ENCODE data around the gene GPR35. TPM values are rescaled to one million over a fixed set of nuclear protein-coding genes. Genes with fewer than 3 reads are reported as not detected.
A peak's percentile ranks its signal among the peaks of the same experiment; 100 is the strongest.

GPR35 gene
- total and polyA plus RNA-seq, 2 of the 13 experiments (the other 11 are each of a cell fraction or from before 2014, with no cell fraction given): 27.1 to 44.2 TPM

GRCh38 chr2:240595381-240596079, 29.8 kb upstream of the GPR35 start (continued):
- 0 out of 2 replicates have a peak, but pooled peaks have one; percentile 57 for TF ChIP-seq ZNF333 (CRISPR knock-in tag; IDR thresholded peaks at IDR 0.05; ENCODE audit: borderline replicate concordance)
- peak; percentile 11; the same call in 1 of the 2 replicates for TF ChIP-seq HOXA3 (CRISPR knock-in tag; IDR thresholded peaks at IDR 0.05)
- TF ChIP-seq ZNF646 (CRISPR knock-in tag; IDR thresholded peaks at IDR 0.05): no peak
- peak; percentile 66 for TF ChIP-seq STAG1 (CRISPR knock-in tag; IDR thresholded peaks at IDR 0.05)
- TF ChIP-seq ZNF891 (CRISPR knock-in tag; IDR thresholded peaks at IDR 0.05): 0 out of 2 replicates have a peak, but pooled peaks have one; percentile 29
- no peak for TF ChIP-seq ATRX (CRISPR knock-in tag; IDR thresholded peaks at IDR 0.05; ENCODE audit: borderline replicate concordance)
- TF ChIP-seq JUN (CRISPR knock-in tag; IDR thresholded peaks at IDR 0.05): no peak
- TF ChIP-seq, protein P1, sequence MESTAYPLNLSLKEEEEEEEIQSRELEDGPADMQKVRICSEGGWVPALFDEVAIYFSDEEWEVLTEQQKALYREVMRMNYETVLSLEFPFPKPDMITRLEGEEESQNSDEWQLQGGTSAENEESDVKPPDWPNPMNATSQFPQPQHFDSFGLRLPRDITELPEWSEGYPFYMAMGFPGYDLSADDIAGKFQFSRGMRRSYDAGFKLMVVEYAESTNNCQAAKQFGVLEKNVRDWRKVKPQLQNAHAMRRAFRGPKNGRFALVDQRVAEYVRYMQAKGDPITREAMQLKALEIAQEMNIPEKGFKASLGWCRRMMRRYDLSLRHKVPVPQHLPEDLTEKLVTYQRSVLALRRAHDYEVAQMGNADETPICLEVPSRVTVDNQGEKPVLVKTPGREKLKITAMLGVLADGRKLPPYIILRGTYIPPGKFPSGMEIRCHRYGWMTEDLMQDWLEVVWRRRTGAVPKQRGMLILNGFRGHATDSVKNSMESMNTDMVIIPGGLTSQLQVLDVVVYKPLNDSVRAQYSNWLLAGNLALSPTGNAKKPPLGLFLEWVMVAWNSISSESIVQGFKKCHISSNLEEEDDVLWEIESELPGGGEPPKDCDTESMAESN (CRISPR knock-in tag; conservative IDR thresholded peaks at IDR 0.05): no peak
- peak; percentile 21; the same call in 1 of the 2 replicates for TF ChIP-seq SIN3B (IDR thresholded peaks at IDR 0.05; ENCODE audit: low read length)
- TF ChIP-seq NRL (CRISPR knock-in tag; IDR thresholded peaks at IDR 0.05; ENCODE audit: borderline replicate concordance): 0 out of 2 replicates have a peak, but pooled peaks have one; percentile 25
- peak; percentile 19; the same call in 1 of the 2 replicates for TF ChIP-seq ZBTB38 (CRISPR knock-in tag; IDR thresholded peaks at IDR 0.05)
- TF ChIP-seq, protein P2, sequence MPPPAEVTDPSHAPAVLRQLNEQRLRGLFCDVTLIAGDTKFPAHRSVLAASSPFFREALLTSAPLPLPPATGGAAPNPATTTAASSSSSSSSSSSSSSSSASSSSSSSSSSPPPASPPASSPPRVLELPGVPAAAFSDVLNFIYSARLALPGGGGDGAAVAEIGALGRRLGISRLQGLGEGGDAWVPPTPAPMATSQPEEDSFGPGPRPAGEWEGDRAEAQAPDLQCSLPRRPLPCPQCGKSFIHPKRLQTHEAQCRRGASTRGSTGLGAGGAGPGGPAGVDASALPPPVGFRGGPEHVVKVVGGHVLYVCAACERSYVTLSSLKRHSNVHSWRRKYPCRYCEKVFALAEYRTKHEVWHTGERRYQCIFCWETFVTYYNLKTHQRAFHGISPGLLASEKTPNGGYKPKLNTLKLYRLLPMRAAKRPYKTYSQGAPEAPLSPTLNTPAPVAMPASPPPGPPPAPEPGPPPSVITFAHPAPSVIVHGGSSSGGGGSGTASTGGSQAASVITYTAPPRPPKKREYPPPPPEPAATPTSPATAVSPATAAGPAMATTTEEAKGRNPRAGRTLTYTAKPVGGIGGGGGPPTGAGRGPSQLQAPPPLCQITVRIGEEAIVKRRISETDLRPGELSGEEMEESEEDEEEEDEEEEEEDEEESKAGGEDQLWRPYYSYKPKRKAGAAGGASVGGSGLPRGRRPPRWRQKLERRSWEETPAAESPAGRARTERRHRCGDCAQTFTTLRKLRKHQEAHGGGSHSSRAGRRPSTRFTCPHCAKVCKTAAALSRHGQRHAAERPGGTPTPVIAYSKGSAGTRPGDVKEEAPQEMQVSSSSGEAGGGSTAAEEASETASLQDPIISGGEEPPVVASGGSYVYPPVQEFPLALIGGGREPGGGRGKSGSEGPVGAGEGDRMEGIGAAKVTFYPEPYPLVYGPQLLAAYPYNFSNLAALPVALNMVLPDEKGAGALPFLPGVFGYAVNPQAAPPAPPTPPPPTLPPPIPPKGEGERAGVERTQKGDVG (CRISPR knock-in tag; IDR thresholded peaks at IDR 0.05; ENCODE audit: borderline replicate concordance): peak; percentile 22; the same call in 1 of the 2 replicates
- TF ChIP-seq ZFY (CRISPR knock-in tag; IDR thresholded peaks at IDR 0.05): peak; percentile 45; the same call in 1 of the 2 replicates
- peak; percentile 62; the same call in 1 of the 2 replicates for TF ChIP-seq NR0B2 (CRISPR knock-in tag; IDR thresholded peaks at IDR 0.05)
